HG03378 (cell line): Measurements from ENCODE around the gene OPN3.

Source experiments
- ATAC-seq: cut with Tn5 transposase; IDR thresholded peaks from one replicate; pipeline ENCODE4 v1.9.1; 2021; ENCODE audit warnings: mild to moderate bottlenecking, moderate library complexity; ENCODE audit not compliant: unreplicated experiment

OPN3 gene

DNA sequence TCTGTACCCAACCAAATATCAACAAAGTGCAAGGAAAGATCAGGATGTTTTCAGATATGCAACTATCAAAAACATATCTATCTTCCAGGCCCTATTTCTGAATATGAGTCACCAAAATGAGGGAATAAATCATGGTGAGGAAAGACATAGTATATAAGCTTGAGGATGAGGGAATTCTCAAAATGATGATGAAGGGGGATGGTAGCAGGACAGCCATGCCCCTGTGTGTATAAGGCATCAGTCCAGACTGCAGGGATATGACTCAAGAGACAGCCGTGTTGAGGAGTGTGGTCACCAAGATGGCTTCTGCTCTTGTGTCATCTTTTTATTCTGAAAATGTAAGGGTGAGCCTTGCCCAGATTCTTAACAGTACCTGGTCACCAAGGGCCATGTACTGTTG lies 7.5 kb upstream of the OPN3 start:
- no peak for ATAC-seq

GRCh38 chr1:241646201-241646600 lies 6.0 kb upstream of the OPN3 start:
- no peak for ATAC-seq

- no peak for ATAC-seq
Measured at GRCh38 chr1:241645199-241645598, 5.0 kb upstream of the OPN3 start.

DNA sequence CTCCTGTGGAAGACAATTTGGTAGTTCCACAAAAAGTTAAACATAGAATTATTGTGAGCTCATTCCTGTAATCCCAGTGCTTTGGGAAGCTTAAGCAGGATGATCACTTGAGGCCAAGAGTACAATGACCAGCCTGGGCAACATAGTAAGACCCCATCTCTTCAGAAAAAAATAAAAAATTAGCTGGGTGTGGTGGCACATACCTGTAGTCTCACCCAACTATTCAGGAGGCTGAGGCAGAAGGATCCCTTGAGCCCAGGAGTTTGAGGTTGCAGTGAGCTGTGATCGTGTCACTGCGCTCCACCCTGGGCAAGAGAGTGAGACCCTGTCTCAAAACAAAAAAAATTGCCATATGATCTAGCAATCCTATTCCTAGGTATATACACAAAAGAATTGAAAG lies 4.1 kb upstream of the OPN3 start:
- no peak for ATAC-seq

DNA sequence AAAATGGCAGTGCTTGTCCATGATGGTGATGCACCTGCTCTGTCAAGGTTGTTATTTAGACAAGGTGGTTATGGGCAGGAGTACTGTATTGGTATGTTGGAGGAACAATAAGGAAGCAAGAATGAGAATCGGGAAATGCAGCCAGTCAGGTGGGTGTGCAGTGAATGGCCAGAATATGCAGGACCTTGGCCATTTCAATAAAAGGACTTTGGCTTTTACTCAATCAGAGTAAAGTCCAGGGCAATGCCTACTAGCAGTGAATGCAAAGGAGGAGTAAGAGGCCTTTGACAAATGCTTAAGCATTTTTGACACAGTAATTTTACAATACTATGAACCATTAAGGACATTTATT lies 2.4 kb upstream of the OPN3 start:
- no peak for ATAC-seq

GRCh38 chr1:241641773-241642592 lies 1.8 kb upstream of the OPN3 start:
- ATAC-seq, result no peak

DNA sequence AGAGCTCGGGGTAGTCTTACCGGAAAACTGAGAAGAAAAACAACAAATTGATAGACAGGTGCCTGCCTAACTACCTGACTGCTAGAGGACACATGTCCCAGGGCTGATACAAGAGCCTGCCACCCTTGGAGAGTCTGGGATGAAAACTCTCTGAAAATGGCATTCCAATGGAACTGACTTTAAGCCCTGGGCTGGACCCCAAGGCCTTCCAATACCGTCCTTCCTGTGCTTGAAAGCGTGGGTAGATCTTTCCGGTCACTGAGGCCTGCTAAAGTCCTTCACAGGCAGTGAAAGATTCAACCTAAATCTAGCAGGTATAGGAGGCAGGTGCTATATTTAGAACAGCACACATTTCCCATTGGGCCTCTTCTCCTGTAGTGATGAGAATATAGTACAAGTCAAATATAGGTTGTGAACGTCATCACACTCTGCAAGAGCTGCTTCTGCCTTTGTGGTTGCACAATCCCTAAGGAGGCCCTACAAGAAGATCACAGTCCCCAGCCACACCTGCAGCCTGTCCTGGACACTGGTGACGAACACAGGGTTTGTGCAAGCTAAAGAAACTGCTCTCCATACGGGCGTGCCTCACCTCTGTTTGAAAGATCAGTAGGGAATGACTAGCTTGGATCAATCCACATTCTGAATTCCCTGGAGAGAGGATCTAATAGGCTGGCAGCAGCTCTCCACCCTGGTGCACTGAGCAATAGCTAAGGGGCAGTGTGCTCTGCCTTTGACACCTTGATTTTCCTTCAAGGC lies 876 bp upstream of the OPN3 start:
- ATAC-seq, result no peak

GRCh38 chr1:241639623-241640148 lies 483 bp downstream of the OPN3 start:
- peak; percentile 45 for ATAC-seq

GRCh38 chr1:241638909-241639622 lies 1.1 kb downstream of the OPN3 start:
- ATAC-seq, result peak; percentile 18

- ATAC-seq, result no peak
Measured at GRCh38 chr1:241638099-241638682, 2.0 kb downstream of the OPN3 start.

DNA sequence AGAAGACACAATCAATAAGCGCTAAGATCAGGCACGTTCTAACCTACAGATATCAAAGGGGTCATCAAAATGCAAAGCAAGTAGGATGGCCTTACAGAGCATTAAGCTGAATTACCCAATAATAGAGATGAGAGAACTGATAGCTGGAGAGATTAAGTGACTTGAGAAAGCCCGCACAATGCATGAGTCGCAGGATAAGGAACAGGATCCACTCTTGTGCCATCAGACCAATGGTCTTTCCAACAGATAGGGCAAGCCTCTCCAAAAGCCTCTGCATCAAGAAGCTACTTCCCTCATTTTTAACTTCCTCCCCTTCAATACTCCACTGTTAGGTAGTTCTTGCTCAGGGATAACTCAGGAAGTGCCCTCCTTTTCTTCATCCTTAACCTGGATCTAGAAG lies 2.6 kb downstream of the OPN3 start:
- no peak for ATAC-seq

DNA sequence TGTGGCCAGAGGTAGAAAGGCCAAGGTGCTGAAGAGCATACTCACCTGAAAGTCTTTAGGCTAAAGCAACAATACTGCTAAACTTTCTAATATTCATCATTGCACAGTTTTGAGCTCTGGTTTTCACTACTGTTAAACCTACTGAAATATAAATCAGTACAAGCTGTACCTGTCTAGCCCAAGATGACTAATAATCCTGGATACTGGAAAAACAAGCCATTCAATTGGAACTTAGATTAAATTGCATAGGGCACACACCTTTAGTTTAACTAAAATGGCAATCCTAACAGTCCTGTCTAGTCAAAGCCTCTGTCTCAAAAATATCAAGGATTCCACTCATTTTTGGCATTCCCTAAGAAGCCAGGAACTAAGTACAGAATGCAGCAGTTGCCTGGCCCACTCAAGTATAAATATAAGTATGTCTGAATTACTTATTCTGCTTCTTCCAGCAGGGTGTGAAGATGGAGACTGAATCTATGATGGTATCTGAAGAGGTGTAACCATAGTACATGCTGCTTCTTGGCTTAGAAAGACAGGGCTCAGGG lies 3.1 kb downstream of the OPN3 start:
- ATAC-seq, result no peak

GRCh38 chr1:241636291-241636690 lies 3.9 kb downstream of the OPN3 start:
- no peak for ATAC-seq

- peak; percentile 34 for ATAC-seq
Measured at GRCh38 chr1:241635556-241636152, 4.5 kb downstream of the OPN3 start.

GRCh38 chr1:241632987-241633386 lies 7.2 kb downstream of the OPN3 start:
- no peak for ATAC-seq

GRCh38 chr1:241631674-241632073 lies 8.5 kb downstream of the OPN3 start:
- no peak for ATAC-seq

DNA sequence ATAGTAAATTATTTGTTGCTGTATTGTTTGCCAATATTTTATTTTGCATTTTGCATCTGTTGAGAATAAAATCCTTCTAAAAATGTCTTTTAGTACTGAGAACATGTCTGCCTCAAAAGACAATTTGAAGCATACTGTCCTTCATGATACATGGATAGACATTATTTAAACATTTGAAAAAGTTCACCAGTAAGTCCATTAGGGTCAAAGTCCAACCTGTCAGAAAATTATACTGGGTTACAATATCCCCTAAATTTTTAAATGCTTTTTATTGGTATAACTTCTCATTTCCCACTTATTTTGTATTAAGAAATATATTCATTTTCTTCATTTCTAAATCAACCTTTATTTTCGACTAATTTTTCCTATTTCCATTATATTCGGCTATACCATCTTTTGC lies 9.3 kb downstream of the OPN3 start:
- ATAC-seq, result no peak

DNA sequence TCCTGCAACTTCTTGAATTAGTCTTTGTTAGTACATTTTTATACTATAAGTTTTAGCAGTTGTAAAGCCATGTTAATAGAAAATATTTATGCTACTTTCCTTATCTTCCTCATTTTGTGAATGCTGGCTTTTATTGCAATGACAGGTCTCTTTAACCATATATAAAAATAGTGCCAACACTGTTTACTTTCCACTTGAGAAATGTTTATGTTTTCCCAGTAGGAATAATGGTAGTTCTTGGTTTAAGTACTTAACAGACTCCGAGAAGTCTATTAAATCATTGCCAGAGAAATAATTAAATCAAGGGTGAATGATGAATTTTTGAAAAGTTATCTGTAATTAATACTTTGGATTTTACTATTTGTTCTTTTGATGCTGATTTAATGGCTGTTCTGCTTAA lies 9.7 kb downstream of the OPN3 start:
- ATAC-seq, result no peak

DNA sequence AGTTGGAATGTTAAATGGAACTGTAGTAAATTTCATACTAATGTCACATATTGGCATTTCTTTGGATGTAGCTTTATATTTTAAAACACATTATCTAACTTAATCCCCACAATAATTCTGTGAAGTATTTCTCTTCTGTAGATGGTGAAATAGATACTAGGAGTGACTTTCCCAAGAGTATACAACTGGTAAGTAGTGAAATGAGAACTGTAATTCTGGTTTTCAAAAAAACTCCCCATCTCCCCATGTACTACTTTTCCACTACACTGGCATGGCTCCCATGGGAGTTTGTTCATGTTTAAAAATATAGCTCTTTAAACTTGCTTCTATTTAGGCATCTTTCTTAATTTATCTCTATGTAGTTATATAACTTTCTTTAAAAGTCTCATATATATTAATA lies 10.2 kb downstream of the OPN3 start:
- no peak for ATAC-seq

DNA sequence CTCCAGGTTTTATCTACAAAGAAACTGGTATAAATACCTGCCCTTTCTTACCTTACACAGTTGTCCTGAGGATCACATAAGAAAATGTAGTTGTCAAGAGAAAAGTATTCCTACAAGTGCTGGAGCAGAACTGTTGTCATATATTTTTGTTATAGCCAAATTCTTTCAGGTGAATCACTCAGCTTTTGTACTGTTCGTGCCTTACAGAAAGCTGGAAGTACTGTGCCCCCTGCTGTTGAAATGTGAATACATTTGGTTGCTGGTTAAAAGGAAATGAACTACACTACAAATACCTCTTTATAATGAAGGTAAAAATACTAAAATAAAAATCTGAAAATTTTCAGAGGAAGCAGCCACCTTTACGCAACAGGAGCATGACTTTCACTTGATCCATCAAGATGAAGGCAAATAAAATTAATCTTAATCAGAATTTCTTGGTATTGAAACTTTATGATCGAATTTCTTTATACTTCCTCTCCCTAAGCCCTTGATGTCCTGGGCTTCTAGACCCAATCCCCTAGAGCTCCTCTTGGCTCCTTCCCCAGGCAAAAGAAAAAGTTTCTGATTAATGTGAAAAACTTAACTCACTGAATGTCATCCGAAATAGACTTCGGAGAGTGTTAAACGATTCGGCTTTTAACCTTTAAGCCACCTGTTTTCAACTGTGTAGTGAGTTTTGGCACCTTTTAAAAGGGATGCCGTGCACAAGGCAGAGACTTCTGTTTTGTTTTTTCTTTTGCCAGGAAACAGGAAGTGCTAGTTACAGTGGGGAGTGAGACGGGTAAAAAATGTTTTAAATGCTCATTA lies 12.5 kb downstream of the OPN3 start:
- peak; percentile 90 for ATAC-seq
